ENCODE data around the gene MPZL1.

DNA sequence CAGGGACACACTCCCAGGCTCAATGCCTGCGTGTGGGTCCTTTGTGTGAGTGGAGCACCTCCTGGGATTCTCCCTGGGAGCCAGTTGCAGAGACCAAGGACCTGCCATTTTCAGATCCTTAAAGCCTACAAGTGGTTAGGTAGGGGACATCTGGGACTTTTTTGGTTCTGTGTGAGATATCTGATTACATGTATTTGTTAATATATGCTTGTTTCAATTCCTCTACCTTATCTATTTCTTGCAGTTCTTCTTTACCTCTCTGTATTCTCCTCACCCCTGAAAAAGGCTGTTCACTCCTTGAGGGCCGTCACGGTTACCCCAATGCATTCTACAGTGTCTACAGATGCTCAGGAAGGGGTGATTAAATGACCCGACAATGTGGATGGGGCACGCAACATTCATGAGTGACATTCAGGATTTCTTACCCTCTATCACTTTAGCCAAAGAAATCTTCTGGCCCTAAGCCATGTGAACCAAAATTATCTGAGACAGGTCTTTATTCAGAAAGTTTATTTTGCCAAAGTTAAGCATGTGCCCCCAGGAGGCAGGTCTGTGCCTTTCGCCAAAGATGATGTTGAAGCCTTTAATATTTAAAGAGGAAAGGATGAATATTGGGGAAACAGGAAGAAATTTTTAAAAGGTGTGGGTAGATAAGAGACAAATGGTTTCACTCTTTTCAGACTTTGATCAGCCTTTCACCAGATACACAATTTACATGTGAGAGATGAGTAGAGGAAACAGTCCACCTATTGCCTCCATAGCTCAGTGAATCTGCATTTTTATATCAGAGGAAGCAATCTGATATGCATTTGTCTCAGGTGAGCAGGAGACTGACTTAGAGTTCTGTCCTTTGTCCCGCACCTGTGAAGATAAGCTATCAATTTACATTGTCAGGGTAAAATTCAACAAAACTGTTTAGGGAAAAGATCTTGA, 44.6 kb upstream of the MPZL1 start:
- TF ChIP-seq, protein P1, sequence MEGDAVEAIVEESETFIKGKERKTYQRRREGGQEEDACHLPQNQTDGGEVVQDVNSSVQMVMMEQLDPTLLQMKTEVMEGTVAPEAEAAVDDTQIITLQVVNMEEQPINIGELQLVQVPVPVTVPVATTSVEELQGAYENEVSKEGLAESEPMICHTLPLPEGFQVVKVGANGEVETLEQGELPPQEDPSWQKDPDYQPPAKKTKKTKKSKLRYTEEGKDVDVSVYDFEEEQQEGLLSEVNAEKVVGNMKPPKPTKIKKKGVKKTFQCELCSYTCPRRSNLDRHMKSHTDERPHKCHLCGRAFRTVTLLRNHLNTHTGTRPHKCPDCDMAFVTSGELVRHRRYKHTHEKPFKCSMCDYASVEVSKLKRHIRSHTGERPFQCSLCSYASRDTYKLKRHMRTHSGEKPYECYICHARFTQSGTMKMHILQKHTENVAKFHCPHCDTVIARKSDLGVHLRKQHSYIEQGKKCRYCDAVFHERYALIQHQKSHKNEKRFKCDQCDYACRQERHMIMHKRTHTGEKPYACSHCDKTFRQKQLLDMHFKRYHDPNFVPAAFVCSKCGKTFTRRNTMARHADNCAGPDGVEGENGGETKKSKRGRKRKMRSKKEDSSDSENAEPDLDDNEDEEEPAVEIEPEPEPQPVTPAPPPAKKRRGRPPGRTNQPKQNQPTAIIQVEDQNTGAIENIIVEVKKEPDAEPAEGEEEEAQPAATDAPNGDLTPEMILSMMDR (IDR thresholded peaks at IDR 0.05), result no peak
- TF ChIP-seq POLR2AphosphoS5 (IDR thresholded peaks at IDR 0.05), result no peak
- no peak for TF ChIP-seq POLR2A (IDR thresholded peaks at IDR 0.05)
